Activated naive CD4-positive, alpha-beta T cell treated with anti-CD3 and anti-CD28 coated beads, Interleukin-2, amount 50 U/mL, for 24 hours (primary cell): ENCODE measurements around the gene VPREB3.

Experiments
- H3K27ac Mint-ChIP-seq: one replicate; pipeline ENCODE4 v1.8.0; 2021; ENCODE audit warnings: mild to moderate bottlenecking, mixed read lengths
- H3K27me3 Mint-ChIP-seq: one replicate; pipeline ENCODE4 v1.8.0; 2021; ENCODE audit warnings: mixed read lengths
- H3K36me3 Mint-ChIP-seq: one replicate; pipeline ENCODE4 v1.8.0; 2021; ENCODE audit warnings: mixed read lengths
- H3K4me1 Mint-ChIP-seq: one replicate; pipeline ENCODE4 v1.8.0; 2021; ENCODE audit warnings: mixed read lengths
- H3K4me3 Mint-ChIP-seq: one replicate; pipeline ENCODE4 v1.8.0; 2021; ENCODE audit warnings: mild to moderate bottlenecking, mixed read lengths
- H3K9me3 Mint-ChIP-seq: one replicate; pipeline ENCODE4 v1.8.0; 2021; ENCODE audit warnings: mixed read lengths

Gene VPREB3

DNA sequence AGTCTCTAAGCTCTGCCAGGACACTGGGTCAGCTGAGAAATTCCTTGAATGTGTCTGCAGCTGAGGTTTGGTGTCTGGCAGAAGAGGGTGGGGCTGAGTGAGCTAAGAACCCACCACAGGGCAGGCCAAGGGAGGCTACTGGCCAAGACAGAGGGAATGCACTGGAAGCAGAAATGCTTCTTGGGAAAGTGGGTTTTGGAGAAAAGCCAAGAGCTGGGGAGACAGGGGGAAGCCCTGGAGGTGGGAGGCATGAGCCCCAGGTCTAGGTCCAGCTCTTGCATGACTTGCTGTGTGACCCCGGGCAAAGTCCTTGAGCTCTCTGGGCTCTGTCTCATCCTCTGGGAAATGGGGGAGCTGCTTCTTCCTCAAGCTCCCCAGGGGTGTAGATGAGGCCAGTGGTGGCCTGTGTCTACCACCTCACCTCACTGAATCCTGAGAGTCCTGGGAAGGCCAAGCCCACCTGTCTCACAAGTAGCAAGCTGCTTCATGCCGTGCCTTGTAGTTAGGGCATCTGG is 20.8 kb upstream of the VPREB3 start:
- peaks cover 16% of the 10 kb centered on the region for H3K4me1 Mint-ChIP-seq
- no peak overlapping the region for H3K4me3 Mint-ChIP-seq
- H3K27me3 Mint-ChIP-seq = no peaks in the 10 kb centered on the region
- H3K36me3 Mint-ChIP-seq = no peaks in the 10 kb centered on the region
- H3K9me3 Mint-ChIP-seq = no peaks in the 10 kb centered on the region
- H3K27ac Mint-ChIP-seq = no peak overlapping the region

GRCh38 chr22:23774114-23774921 is 20.1 kb upstream of the VPREB3 start:
- Mint-ChIP-seq H3K9me3 (no peaks in the 10 kb centered on the region), H3K27me3 (no peaks in the 10 kb centered on the region), H3K36me3 (no peaks in the 10 kb centered on the region), H3K4me1 (peaks cover 18% of the 10 kb centered on the region), H3K27ac (no peak overlapping the region), H3K4me3 (peak overlapping the region; percentile 23)

GRCh38 chr22:23773483-23774113 is 19.4 kb upstream of the VPREB3 start:
- Mint-ChIP-seq H3K36me3 (no peaks in the 10 kb centered on the region), H3K9me3 (no peaks in the 10 kb centered on the region), H3K4me3 (peak overlapping the region; percentile 70), H3K27me3 (no peaks in the 10 kb centered on the region), H3K27ac (no peak overlapping the region), H3K4me1 (peaks cover 18% of the 10 kb centered on the region)

DNA sequence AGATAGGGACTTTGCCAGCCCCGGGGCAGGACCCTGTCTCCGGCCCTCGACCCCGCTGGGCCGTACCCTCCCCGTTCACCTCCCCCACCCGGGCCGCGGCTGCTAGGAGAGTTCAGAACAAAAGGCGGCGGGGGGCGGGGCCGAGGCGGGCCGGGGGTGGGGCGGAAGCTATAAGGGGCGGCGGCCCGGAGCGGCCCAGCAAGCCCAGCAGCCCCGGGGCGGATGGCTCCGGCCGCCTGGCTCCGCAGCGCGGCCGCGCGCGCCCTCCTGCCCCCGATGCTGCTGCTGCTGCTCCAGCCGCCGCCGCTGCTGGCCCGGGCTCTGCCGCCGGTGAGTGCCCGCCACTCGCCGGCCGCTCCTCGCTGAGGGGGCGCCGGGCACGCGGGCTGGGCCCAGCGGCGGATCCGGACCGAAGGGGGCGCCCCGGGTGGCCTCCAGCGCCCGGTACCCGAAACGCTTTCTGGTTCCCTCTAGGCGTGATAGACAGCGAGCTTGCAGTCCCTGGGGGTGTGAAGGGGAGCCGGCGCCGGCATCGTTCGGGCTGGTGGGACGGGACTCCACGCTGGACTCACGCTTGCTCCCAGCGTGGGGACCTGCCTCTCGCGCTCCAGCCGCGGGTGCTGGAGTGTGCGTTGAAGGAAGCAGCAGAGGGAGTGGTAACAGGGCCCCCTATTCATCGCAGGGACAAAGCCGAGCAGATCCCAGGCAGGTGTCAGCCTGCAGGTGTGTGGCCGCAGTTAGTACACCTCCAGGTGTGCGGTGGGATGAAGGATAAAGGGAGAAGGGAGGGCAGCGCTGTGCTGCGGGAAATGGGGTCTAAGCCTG is 18.6 kb upstream of the VPREB3 start, which contains the start of gene MMP11:
Gene MMP11, plus strand, starts transcription at position 201 of the 825 bp plus-strand sequence. Its CDS starts 22 bp downstream, at position 223.
- H3K36me3 Mint-ChIP-seq = no peaks in the 10 kb centered on the region
- H3K27ac Mint-ChIP-seq = no peak within 1 kb of the TSS
- peak within 1 kb of the TSS; percentile 70 for H3K4me3 Mint-ChIP-seq
- peaks cover 18% of the 10 kb centered on the region for H3K4me1 Mint-ChIP-seq
- H3K9me3 Mint-ChIP-seq = no peaks in the 10 kb centered on the region
- no peaks in the 10 kb centered on the region for H3K27me3 Mint-ChIP-seq

- Mint-ChIP-seq H3K27me3 (no peaks in the 10 kb centered on the region), H3K4me3 (peak overlapping the region; percentile 66), H3K36me3 (no peaks in the 10 kb centered on the region), H3K4me1 (peaks cover 18% of the 10 kb centered on the region), H3K9me3 (no peaks in the 10 kb centered on the region), H3K27ac (no peak overlapping the region)
Observed at GRCh38 chr22:23772315-23772648, 18.1 kb upstream of the VPREB3 start.

DNA sequence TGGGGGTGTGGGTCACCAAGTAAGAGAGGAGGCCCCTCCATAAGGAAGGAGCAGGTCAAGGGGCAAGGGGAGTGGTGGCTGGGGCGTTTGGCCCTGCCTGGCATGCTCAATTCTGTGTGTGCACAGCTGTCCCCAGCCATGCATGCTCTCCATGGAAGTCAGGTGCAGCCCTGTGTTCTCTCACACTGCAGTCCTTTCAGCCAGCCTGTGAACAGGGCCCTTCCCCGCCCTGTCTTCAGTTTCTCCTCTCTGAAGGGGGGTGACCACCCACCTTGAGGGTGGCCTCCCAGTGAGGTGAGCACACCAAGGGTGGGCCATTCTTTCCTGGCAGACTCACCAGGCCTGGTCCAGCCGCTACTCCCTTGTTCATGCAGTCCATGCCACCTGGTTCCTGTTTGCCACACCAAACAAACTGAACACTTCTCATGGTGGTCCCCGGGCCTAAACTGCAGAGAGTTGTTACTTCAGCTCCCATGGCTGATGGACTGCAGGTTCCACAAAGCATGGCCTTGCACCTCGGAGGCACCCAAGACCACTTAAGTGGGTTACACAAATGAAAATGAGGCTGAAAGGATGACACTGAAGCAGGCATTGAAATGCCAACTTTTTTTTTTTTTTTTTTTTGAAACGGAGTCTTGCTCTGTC is 15.2 kb upstream of the VPREB3 start:
- Mint-ChIP-seq H3K27ac (no peak overlapping the region), H3K27me3 (no peaks in the 10 kb centered on the region), H3K9me3 (no peaks in the 10 kb centered on the region), H3K36me3 (no peaks in the 10 kb centered on the region), H3K4me3 (peak overlapping the region; percentile 42), H3K4me1 (peaks cover 40% of the 10 kb centered on the region)

GRCh38 chr22:23767673-23768548 is 13.7 kb upstream of the VPREB3 start, which contains the start of gene CHCHD10:
Gene CHCHD10, minus strand, starts transcription at chr22:23767972. Its CDS starts 98 bp downstream, at chr22:23767874.
- Mint-ChIP-seq H3K9me3 (no peaks in the 10 kb centered on the region), H3K4me1 (peaks cover 45% of the 10 kb centered on the region), H3K36me3 (no peaks in the 10 kb centered on the region), H3K27ac (peak within 1 kb of the TSS; percentile 79), H3K4me3 (peak within 1 kb of the TSS; percentile 86), H3K27me3 (no peaks in the 10 kb centered on the region)

- Mint-ChIP-seq H3K9me3 (no peaks in the 10 kb centered on the region), H3K27me3 (no peaks in the 10 kb centered on the region), H3K4me1 (peaks cover 50% of the 10 kb centered on the region), H3K27ac (no peak overlapping the region), H3K4me3 (peak overlapping the region; percentile 72), H3K36me3 (no peaks in the 10 kb centered on the region)
Observed at GRCh38 chr22:23767303-23767672, 13.1 kb upstream of the VPREB3 start.

- no peaks in the 10 kb centered on the region for H3K9me3 Mint-ChIP-seq
Observed at GRCh38 chr22:23764899-23765881, 11.0 kb upstream of the VPREB3 start.

DNA sequence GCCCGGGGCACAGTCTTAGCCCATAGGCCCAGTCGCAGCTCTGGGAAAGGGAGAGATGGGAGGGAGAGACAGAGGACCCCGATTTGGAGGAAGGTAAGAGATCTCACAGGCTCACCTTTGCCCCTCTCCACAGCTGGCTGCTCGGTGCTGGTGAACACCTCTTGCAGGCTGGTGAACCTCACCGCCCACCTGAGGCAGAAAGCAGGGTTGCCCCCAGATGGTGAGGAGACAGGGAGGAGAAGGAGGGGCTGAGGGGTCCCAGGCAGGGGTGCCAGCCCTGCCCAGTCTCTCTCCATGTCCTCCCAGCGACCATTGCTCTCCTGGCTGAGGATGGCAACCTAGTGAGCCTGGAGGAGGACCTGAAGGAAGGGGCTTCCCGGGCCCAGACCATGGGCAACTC is 9.7 kb upstream of the VPREB3 start:
- peaks cover 42% of the 10 kb centered on the region for H3K4me1 Mint-ChIP-seq
- no peaks in the 10 kb centered on the region for H3K9me3 Mint-ChIP-seq
- H3K27ac Mint-ChIP-seq = no peak overlapping the region
- H3K36me3 Mint-ChIP-seq = no peaks in the 10 kb centered on the region
- no peaks in the 10 kb centered on the region for H3K27me3 Mint-ChIP-seq
- peak overlapping the region; percentile 78 for H3K4me3 Mint-ChIP-seq

More at GRCh38 chr22:23764899-23765881, 11.0 kb upstream of the VPREB3 start:
- H3K36me3 Mint-ChIP-seq = no peaks in the 10 kb centered on the region
- peak overlapping the region; percentile 77 for H3K27ac Mint-ChIP-seq
- no peaks in the 10 kb centered on the region for H3K27me3 Mint-ChIP-seq
- H3K4me1 Mint-ChIP-seq = peaks cover 44% of the 10 kb centered on the region
- peak overlapping the region; percentile 59 for H3K4me3 Mint-ChIP-seq

DNA sequence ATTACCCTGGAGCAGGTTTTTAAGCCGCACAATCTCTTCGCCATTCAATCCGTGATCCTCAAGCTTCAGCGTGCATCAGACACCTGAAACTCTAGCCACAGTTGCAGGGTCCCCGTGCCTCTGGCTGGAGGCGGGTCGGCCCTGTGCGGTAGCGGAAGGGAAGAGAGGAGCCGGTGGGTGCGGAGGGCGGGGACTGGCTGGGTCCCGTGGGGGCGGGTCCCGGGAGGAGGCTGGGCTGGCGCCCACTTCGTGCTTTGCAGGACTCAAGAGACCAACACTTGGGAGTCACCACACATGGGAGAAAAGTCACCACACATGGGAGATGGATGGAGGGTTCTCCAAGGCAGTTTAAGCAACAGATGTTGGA is 9.3 kb upstream of the VPREB3 start:
- Mint-ChIP-seq H3K9me3 (no peaks in the 10 kb centered on the region), H3K4me3 (peak overlapping the region; percentile 78), H3K27ac (no peak overlapping the region), H3K36me3 (no peaks in the 10 kb centered on the region), H3K27me3 (no peaks in the 10 kb centered on the region), H3K4me1 (peaks cover 42% of the 10 kb centered on the region)

- H3K4me1 Mint-ChIP-seq = peaks cover 42% of the 10 kb centered on the region
- H3K27me3 Mint-ChIP-seq = no peaks in the 10 kb centered on the region
- H3K27ac Mint-ChIP-seq = peak within 1 kb of the TSS; percentile 17
- H3K36me3 Mint-ChIP-seq = no peaks in the 10 kb centered on the region
- H3K9me3 Mint-ChIP-seq = no peaks in the 10 kb centered on the region
- peak within 1 kb of the TSS; percentile 78 for H3K4me3 Mint-ChIP-seq
Observed at GRCh38 chr22:23762842-23763578, 8.8 kb upstream of the VPREB3 start, which contains the start of gene C22orf15. Gene C22orf15, plus strand, starts transcription at chr22:23762990. Its CDS starts 317 bp downstream, at chr22:23763307.

DNA sequence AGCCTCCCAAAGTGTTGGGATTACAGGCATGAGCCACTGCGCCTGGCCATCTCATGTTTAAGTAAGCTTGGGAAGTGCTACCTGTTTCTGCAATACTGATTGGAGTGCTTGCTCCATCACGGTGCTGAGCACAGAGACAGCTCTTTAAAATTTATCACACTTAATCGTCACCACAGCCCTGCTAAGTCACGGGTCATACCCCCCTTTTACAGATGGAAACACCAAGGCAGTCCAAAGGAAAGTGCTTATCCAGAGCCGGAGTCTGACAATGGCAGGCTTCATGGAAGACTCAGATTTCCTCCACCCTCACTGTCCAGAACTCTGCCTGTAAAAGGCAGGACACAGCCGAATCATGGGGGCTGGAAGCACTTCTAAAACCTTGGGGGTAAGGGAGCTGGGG is 5.8 kb upstream of the VPREB3 start:
- Mint-ChIP-seq H3K36me3 (no peaks in the 10 kb centered on the region), H3K9me3 (no peaks in the 10 kb centered on the region), H3K4me1 (peaks cover 26% of the 10 kb centered on the region), H3K4me3 (no peak overlapping the region), H3K27ac (peak overlapping the region; percentile 42), H3K27me3 (no peaks in the 10 kb centered on the region)
